GM13976 (cell line): ENCODE measurements around the gene CPXM2.

Experiments
- DNase-seq: peaks from one replicate; pipeline ENCODE4 v3.0.0; 2012; ENCODE audit warnings: low spot score
- in situ Hi-C: fragments of 300-500 bp; cut with MboI; formaldehyde crosslinking; loops from one replicate; pipeline ENCODE4 v1.12.0; 2022; ENCODE audit warnings: low sequenced_read_pairs, mixed read lengths, inconsistent platforms; ENCODE audit not compliant: unreplicated experiment
- TF ChIP-seq, protein P1 (sequence below): IDR thresholded peaks from 2 replicates; pipeline ENCODE4 v1.5.1; 2012; ENCODE audit warnings: borderline replicate concordance, mild to moderate bottlenecking; ENCODE audit not compliant: insufficient read depth; ENCODE audit errors: extremely low read depth, missing control alignments, control extremely low read depth

The CPXM2 gene

GRCh38 chr10:123897146-123897545 is 5.5 kb upstream of the CPXM2 start:
- TF ChIP-seq, protein P1, sequence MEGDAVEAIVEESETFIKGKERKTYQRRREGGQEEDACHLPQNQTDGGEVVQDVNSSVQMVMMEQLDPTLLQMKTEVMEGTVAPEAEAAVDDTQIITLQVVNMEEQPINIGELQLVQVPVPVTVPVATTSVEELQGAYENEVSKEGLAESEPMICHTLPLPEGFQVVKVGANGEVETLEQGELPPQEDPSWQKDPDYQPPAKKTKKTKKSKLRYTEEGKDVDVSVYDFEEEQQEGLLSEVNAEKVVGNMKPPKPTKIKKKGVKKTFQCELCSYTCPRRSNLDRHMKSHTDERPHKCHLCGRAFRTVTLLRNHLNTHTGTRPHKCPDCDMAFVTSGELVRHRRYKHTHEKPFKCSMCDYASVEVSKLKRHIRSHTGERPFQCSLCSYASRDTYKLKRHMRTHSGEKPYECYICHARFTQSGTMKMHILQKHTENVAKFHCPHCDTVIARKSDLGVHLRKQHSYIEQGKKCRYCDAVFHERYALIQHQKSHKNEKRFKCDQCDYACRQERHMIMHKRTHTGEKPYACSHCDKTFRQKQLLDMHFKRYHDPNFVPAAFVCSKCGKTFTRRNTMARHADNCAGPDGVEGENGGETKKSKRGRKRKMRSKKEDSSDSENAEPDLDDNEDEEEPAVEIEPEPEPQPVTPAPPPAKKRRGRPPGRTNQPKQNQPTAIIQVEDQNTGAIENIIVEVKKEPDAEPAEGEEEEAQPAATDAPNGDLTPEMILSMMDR = no peak
- in situ Hi-C loops = no loop called here
- DNase-seq = no peak

- in situ Hi-C loops = no loop called here
- no peak for DNase-seq
- TF ChIP-seq, protein P1 = no peak
These were observed 4.8 kb upstream of the CPXM2 start for GRCh38 chr10:123896246-123896927.

- TF ChIP-seq, protein P1 = no peak
- in situ Hi-C loops = no loop called here
- DNase-seq = no peak
These were observed 2.0 kb upstream of the CPXM2 start for GRCh38 chr10:123893651-123894050.

DNA sequence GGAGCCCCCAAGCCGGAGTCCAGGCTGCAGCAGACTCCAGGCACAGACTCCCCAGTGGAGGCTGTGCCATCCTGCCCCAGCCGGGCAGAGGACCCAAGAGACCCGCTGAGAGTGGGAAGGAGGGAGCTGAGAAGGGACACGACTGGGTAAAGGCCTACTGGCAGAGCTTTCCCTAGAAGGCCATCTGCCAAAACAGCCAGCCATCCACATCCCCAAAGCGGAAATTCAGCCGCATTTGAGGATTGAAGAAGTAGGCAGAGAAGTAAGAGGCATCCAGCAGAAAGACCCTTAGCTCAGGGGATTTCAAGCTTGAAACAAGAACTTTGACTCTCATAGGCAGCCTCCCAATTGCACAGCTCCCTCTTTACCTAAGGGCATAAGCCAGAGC is 857 bp downstream of the CPXM2 start:
- TF ChIP-seq, protein P1 = no peak
- in situ Hi-C loops = no loop called here
- DNase-seq = no peak

- in situ Hi-C loops = no loop called here
- DNase-seq = no peak
- TF ChIP-seq, protein P1 = no peak
These were observed 1.4 kb downstream of the CPXM2 start for GRCh38 chr10:123890226-123890625.

- in situ Hi-C loops = no loop called here
- TF ChIP-seq, protein P1 = no peak
- no peak for DNase-seq
These were observed 1.8 kb downstream of the CPXM2 start for GRCh38 chr10:123889821-123890220.
